Upper lobe of right lung (tissue), 1 donor: ENCODE data around the gene TM2D3. TPM values are rescaled to one million over a fixed set of nuclear protein-coding genes. Genes with fewer than 3 reads are reported as not detected.

Experiments
- ATAC-seq: fragments of 200-7000 bp; cut with Tn5 transposase; one replicate; pipeline ENCODE4 v1.9.1; 2020; ENCODE audit warnings: mild to moderate bottlenecking, moderate library complexity
- DNase-seq: peaks from one replicate; pipeline ENCODE4 v3.0.0-alpha.2; 2020
- H3K27ac ChIP-seq: fragments of 200-600 bp; one replicate; pipeline ENCODE4 v1.8.0; 2022
- H3K27me3 ChIP-seq: fragments of 200-600 bp; one replicate; pipeline ENCODE4 v1.8.0; 2022; ENCODE audit warnings: mild to moderate bottlenecking
- H3K36me3 ChIP-seq: fragments of 200-600 bp; one replicate; pipeline ENCODE4 v1.8.0; 2022
- H3K4me1 ChIP-seq: fragments of 200-600 bp; one replicate; pipeline ENCODE4 v1.8.0; 2022
- H3K4me3 ChIP-seq: fragments of 200-600 bp; one replicate; pipeline ENCODE4 v1.8.0; 2022; ENCODE audit warnings: mild to moderate bottlenecking
- H3K9me3 ChIP-seq: fragments of 200-600 bp; one replicate; pipeline ENCODE4 v1.8.0; 2022
- CTCF ChIP-seq: fragments of 200-600 bp; IDR thresholded peaks from one replicate; pipeline ENCODE4 v1.8.0; 2022; ENCODE audit warnings: antibody characterized with exemption
- intact Hi-C: fragments of 100-400 bp; cut with DNase I; formaldehyde crosslinking; loops from one replicate; pipeline ENCODE4 v1.11.0; 2022
- total RNA-seq: library from RNA; stranded (reverse); fragmentation: NEBNext Ultra II Directional; extraction: Animal tissue kit (Norgen Biotek cat#: 25700); gene quantifications from one replicate; pipeline ENCODE4 v1.2.1, GENCODE V29; 2021
- donor health status: DM: no; HTN: yes; CAD: no; lungs with severe emphysema.

The TM2D3 gene
- total RNA-seq, 1 donor from 2014 or later: 47.4 TPM

DNA sequence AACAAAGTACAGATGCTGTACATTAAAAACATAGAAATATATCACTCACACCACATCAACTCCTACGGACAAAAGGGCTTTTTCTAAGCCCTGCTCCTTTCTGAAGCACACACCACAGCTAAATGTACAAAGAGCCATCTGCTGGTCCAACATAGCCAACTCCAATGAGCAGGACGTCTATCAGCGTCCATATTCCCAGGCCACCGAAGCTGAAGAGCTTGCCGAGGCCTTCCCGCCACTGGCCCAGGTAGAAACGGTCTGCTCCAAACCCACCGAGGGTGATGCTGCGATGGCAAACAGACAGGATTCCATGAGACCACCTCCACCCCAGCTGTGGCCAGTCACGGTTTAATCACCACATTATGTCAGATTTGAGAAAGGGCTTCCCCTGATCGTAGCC lies 9.8 kb downstream of the TM2D3 start:
- H3K36me3 ChIP-seq: peaks cover 79% of the 10 kb centered on the region
- H3K9me3 ChIP-seq: no peaks in the 10 kb centered on the region
- no peak overlapping the region for H3K4me3 ChIP-seq
- peak overlapping the region; percentile 38 for H3K27ac ChIP-seq
- intact Hi-C loops: loop anchor here (10.0 kb wide), 1 partner anchor 338 kb away; no protein-coding TSS in a partner anchor
- peaks cover 8% of the 10 kb centered on the region for H3K4me1 ChIP-seq
- H3K27me3 ChIP-seq: no peaks in the 10 kb centered on the region
- ATAC-seq: no peak
- TF ChIP-seq CTCF: no peak
- DNase-seq: no peak

DNA sequence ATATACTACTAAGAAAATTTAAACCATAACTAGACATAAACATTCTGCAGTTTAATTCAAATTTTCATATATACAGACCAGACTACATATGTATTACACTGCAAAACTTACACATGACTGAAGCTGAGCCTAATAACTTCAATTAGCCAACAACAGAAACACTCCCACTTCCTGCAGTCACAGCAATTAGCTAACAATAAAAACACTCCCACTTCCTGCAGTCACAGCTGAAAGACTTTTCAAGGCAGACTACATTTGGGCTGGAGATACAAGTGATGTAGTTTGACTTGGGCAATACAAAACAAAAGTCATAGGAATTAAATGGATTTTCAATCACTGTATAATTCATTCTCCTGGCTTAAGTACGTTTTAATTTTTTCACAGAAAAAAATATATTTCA lies 10.3 kb downstream of the TM2D3 start:
- H3K4me1 ChIP-seq: peaks cover 8% of the 10 kb centered on the region
- no peak for TF ChIP-seq CTCF
- H3K36me3 ChIP-seq: peaks cover 74% of the 10 kb centered on the region
- peak overlapping the region; percentile 38 for H3K27ac ChIP-seq
- DNase-seq (no peak), ATAC-seq (peak; percentile 87)
- no peak overlapping the region for H3K4me3 ChIP-seq
- intact Hi-C loops: loop anchor here (10.0 kb wide), 1 partner anchor 337 kb away; no protein-coding TSS in a partner anchor
- no peaks in the 10 kb centered on the region for H3K27me3 ChIP-seq
- H3K9me3 ChIP-seq: no peaks in the 10 kb centered on the region

DNA sequence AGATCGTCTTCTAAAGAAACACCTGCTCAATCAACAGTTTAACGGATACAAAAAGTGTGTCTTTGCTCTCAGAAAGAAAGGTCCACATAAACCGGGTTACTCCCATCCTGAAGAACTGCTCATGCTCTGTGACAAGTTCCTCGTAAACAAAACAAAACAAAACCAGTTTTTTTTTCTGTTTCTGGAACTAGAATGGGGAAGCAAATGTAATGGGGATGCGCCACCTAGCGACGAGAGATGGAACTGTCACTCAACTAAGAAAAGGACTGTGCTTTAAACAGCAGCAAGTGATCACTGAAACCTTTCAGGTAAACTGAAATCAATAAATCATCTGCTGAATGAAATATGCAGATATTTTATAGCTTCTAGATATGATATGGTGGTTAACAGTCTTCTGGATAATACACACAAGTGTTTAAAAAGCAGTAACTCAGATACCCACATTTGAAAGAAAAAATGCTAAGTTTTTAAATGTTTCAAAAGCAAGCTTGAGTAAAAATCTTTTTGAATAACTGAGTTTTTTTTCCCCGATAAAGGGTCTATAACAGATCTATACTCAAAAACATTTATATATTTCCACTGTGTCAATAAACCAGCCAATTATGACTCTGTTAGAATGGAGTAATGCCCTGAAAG lies 10.9 kb downstream of the TM2D3 start:
- peak overlapping the region; percentile 30 for H3K27ac ChIP-seq
- H3K4me3 ChIP-seq: no peak overlapping the region
- peak; percentile 89 for ATAC-seq
- peak; percentile 97 for TF ChIP-seq CTCF
- H3K36me3 ChIP-seq: peaks cover 68% of the 10 kb centered on the region
- no peaks in the 10 kb centered on the region for H3K27me3 ChIP-seq
- no peak for DNase-seq
- H3K4me1 ChIP-seq: peaks cover 8% of the 10 kb centered on the region
- intact Hi-C loops: loop anchor here (10.0 kb wide), 1 partner anchor 336 kb away; no protein-coding TSS in a partner anchor
- H3K9me3 ChIP-seq: no peaks in the 10 kb centered on the region

- ATAC-seq: no peak
- H3K36me3 ChIP-seq: peaks cover 52% of the 10 kb centered on the region
- no peak for DNase-seq
- intact Hi-C loops: loop anchor here (10.0 kb wide), 1 partner anchor 335 kb away; no protein-coding TSS in a partner anchor
- no peak for TF ChIP-seq CTCF
- H3K4me3 ChIP-seq: no peak overlapping the region
- H3K27me3 ChIP-seq: no peaks in the 10 kb centered on the region
- no peaks in the 10 kb centered on the region for H3K9me3 ChIP-seq
- peaks cover 8% of the 10 kb centered on the region for H3K4me1 ChIP-seq
- H3K27ac ChIP-seq: no peak overlapping the region
Observed at GRCh38 chr15:101639667-101640066, 12.5 kb downstream of the TM2D3 start.

- H3K9me3 ChIP-seq: no peaks in the 10 kb centered on the region
- intact Hi-C loops: no loop called here
- no peak overlapping the region for H3K27ac ChIP-seq
- TF ChIP-seq CTCF: no peak
- peaks cover 40% of the 10 kb centered on the region for H3K36me3 ChIP-seq
- peaks cover 8% of the 10 kb centered on the region for H3K4me1 ChIP-seq
- ATAC-seq (no peak), DNase-seq (no peak)
- no peak overlapping the region for H3K4me3 ChIP-seq
- H3K27me3 ChIP-seq: no peaks in the 10 kb centered on the region
Observed at GRCh38 chr15:101637919-101638318, 14.3 kb downstream of the TM2D3 start.
